Testis (tissue), 2 donors: Measurements from ENCODE around the gene TBC1D3G.
"Not testable (repeated sequence)": the region's sequence is repeated elsewhere in the genome, so short reads cannot be mapped to it uniquely, and the experiment has no call there.

Experiments used
- POLR2A ChIP-seq: fragments of 450-650 bp; IDR thresholded peaks from one replicate; pipeline ENCODE4 v1.6.1; 2017; ENCODE audit warnings: antibody characterized with exemption, mild to moderate bottlenecking, moderate library complexity
- TF ChIP-seq, protein P1 (sequence below), 3 experiments: fragments of 450-650 bp in 2 of 3; fragments of 200-600 bp in 1 of 3; sonication (generic) in 1 of 3; IDR thresholded peaks; one replicate each; pipeline ENCODE4 v1.5.1; 2016 to 2019; ENCODE audit warnings: antibody characterized with exemption in 3 of 3, mild to moderate bottlenecking in 2 of 3, moderate library complexity in 1 of 3

DNA sequence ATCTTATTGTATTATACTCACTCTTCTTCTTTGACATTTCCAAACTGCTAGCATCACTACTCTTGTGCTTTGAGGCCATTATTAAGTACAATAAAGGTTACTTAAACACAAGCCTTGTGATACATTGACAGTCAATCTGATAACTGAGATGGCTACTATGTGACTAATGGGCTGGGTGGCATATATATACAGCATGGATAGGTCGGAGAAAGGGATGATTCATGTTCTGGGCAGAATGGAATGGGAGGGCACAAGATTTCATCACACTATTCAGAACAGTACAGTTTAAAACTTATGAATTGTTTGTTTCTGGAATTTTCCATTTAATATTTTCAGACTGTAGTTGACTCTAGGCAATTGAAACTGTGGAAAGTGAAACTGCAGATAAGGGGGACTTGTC is 40.4 kb upstream of the TBC1D3G start:
- TF ChIP-seq, protein P1, sequence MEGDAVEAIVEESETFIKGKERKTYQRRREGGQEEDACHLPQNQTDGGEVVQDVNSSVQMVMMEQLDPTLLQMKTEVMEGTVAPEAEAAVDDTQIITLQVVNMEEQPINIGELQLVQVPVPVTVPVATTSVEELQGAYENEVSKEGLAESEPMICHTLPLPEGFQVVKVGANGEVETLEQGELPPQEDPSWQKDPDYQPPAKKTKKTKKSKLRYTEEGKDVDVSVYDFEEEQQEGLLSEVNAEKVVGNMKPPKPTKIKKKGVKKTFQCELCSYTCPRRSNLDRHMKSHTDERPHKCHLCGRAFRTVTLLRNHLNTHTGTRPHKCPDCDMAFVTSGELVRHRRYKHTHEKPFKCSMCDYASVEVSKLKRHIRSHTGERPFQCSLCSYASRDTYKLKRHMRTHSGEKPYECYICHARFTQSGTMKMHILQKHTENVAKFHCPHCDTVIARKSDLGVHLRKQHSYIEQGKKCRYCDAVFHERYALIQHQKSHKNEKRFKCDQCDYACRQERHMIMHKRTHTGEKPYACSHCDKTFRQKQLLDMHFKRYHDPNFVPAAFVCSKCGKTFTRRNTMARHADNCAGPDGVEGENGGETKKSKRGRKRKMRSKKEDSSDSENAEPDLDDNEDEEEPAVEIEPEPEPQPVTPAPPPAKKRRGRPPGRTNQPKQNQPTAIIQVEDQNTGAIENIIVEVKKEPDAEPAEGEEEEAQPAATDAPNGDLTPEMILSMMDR (IDR thresholded peaks at IDR 0.05), result not testable (repeated sequence)
- TF ChIP-seq POLR2A, result not testable (repeated sequence)
